Skeletal muscle cell (primary cell): ENCODE results near the gene THEM4.
"Not testable (repeated sequence)": the region's sequence is repeated elsewhere in the genome, so short reads cannot be mapped to it uniquely, and the experiment has no call there.

ENCODE experiments used
- DNase-seq: peaks from one replicate; pipeline ENCODE4 v3.0.0-alpha.2; 2010; ENCODE audit warnings: low read depth
- H3K4me3 ChIP-seq: 2 replicates; pipeline ENCODE4 v1.5.1; 2011; ENCODE audit warnings: low read depth, mild to moderate bottlenecking, control low read depth, low read length, moderate library complexity

THEM4 gene

DNA sequence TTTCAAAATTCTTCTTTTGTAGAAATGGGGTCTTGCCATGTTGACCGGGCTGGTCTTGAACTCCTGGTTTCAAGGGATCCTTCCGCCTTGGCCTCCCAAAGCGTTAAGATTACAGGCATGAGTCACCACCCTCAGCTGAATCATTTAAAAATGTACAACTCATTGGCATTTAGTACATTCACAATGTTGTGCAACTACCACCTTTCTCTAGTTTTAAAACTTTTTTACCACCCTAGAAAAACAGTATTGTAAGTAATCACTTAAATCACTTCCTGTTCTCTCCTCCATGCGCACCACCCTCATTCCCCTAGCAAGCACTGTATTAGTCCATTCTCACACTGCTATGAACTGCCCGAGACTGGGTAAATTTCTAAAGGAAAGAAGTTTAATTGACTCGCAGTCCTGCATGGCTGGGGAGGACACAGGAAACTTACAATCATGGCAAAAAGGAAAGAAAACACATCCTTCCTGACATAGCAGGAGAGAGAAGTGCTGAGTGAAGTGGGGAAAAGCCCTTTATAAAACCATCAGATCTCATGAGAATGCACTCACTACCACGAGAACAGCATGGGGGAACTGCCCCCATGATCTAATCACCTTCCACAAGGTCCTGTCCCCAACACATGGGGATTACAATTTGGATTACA lies 41.4 kb downstream of the THEM4 start:
- DNase-seq, result peak; percentile 65

DNA sequence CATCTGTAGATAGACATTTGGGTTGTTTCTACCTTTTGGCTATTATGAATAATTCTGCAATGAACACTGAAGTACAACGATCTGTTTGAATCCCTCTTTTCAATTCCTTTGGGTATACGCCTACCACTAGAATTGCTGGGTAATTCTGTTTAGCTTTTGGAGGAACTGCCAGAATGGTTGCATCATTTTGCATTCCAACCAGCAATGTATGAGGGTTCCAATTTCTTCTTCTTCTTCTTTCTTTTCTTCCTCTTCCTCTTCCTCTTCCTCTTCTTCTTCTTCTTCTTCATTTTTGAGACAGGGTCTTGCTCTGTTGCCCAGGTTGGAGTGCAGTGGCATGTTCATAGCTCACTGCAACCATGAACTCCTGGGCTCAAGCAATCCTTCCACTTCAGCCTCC lies 42.0 kb downstream of the THEM4 start:
- H3K4me3 ChIP-seq, result no peak overlapping the region
- peak; percentile 28 for DNase-seq

More for the DNA sequence above, 41.4 kb downstream of the THEM4 start:
- H3K4me3 ChIP-seq, result no peak overlapping the region

DNA sequence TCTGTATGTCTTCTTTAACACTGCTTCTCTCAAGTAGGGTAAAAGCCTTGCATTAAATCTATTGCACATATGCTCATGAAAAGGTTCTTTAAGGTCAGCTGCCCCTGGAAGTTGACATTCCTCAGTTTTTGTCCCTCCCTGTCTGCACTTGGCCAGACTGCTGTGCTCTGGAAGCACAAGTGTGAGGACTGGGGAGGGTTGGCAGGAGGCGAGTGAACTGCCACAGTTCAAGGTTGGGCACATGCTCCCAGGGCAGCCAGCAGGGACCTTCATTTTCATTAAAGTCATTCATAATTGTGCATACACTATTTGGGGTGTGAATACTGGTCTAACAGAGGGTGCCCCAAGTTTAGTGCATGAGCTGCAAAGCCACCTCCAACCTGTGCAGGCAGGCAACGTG lies 44.9 kb downstream of the THEM4 start:
- no peak for DNase-seq
- no peak overlapping the region for H3K4me3 ChIP-seq

DNA sequence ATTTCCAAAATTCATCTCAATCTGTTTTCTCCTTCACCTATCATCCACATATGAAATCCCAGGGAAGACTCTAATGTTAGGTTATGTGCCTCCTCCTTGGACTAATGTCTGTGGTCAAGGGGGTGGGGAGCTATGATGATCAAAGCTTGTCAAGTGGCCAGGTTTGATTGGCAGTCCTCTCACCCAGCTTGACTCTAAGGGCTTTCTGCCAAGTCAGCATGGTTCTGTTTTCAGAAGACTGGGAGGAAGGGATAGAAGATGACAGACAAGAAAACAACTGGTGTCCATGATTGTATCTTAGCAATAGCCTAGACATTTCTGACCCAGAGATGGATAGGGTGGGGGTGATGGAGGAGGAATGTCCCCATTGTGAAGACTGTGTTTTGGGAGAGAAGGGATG lies 46.7 kb downstream of the THEM4 start:
- no peak overlapping the region for H3K4me3 ChIP-seq
- no peak for DNase-seq

DNA sequence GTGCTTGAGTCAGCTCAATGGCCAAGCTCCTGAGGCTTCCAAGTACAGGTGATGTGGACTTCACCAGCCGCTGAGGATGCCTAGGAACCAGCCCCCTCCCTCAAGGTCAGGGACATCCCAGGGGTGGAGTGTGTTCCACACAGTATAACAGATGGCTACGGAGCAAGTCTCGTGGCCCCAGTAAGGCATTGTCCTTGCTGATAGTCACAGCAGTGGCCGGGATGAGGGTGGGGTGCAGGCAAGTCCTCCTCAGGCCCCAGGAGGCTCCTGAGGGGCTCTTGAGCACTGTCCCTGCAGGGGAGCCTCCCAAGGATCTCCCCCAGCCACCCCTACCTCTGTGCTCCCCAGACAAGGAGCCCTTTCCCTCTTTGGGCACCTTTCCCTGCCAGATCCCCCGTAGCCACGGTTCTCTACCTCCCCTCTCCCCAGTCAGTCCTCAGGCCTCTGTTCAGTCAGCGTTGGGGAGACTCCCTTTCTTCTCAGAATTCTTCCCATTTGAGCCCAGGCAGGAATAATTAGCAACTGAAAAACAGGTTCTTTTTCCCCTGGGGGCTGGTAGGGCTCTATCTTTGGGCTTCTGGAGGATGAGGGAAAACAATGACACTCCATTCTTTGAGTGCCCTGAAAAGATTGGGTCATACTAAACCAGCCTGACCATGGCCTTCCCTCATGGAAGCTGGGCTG lies 48.7 kb downstream of the THEM4 start:
- DNase-seq, result no peak
- no peak overlapping the region for H3K4me3 ChIP-seq

DNA sequence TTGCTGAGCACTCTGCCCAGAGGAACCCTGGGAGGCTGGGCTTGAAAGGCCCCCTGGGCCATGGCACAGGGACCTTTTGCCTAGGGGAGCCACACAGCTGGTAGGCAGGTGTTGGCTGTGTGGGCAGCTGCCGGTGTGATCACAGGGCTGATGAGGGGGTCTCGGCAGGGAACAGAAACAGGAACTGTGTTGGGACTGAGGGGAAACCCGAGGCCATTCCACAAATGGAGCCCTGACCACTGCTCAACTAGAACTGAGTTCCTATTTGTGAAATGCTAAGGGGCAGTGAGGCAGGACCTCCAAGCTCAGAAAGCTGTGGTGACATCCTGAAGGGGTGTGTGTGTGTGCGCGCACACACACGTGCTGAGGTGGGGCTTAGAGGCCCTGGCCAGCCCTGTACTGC lies 49.4 kb downstream of the THEM4 start:
- no peak overlapping the region for H3K4me3 ChIP-seq
- no peak for DNase-seq

DNA sequence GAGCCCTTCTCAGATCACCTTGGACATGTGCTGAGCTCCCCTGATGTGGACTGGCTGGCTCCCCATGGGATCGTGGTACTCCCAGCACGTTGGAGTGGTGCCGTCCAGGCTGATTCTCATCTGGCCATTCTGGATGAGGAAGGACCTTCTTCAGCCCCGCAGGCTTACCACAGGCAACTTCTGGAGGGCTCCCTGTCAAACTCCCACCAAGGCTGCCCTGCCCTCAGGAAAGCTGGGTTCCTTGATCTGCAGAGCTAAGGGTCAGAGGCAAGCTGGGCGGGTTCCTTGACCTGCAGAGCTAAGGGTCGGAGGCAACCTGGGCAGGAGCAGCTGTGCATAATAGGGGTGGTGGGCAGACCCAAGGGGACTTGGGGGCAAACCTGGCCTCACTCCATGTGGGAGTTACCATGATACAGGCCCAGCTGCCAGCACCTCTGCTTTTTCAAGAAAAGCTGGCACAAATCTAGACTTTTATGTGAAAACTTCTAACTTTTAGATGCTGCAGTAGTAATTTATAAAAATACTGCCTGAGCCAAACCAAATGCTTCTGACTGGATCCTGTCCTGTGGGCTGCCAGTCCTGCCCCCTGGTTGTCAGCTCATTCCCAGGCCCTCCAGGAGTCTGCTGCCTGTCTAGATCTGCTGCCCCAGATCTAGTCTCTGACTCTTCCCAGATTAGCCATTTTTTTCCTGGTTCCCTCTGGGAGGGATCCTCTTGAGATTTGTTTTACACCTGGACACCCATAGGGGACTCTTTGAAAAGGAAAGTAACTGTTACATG lies 50.2 kb downstream of the THEM4 start:
- no peak for DNase-seq
- H3K4me3 ChIP-seq, result no peak overlapping the region

DNA sequence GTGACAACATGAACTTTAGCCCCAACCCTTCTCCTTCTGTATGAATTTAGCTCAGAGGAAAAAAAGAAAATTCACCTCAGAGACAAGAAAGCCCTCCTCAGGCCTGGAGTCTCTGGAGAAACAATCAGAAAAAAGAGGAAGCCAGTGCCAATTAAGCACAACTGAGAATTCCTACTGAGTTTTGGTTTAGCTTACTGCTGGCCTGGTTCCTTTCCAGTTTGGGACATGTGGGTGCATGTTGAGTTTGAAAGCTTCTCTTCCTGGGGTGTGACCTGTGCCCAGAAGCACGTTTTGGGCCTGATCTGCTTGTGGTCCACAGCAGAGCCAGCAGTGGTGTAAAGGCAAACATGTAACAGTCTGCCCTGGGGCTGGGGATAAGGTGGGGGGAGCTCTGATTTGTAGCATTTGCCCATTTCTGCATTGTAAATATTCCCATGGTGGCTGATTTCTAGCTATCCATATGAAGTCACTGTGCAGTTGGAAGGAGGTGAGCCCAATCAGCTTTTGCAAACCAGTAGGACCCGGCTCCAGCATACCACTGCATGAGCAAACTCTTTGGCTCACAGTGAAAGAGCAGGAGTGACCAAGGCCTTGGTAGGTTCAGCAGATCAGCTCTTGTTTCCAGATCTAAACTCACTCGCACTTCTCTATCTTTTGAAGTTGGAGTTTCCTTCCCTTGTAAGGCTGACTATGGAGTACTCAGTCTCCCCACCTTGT lies 51.1 kb downstream of the THEM4 start:
- no peak for DNase-seq
- no peak overlapping the region for H3K4me3 ChIP-seq

DNA sequence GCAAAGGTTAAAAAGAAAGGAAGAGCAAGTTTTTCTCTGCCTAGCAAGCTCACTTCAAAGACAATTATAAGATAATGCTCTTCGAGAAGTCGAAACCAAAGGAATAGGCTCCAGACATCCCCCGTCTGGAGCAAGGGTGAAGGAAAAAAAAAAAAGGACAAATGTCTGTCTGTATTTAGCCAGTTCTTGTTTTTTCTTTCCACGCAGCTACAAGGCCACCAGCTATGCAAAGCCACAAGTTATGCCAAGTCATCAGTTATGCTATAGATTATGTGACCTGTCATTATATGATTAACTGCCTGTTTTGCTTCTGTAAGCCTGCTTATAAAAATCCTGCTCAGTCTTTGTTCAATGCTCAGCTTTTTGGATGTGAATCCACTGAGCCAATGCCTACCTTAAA lies 53.4 kb downstream of the THEM4 start:
- DNase-seq, result no peak
- H3K4me3 ChIP-seq, result no peak overlapping the region

DNA sequence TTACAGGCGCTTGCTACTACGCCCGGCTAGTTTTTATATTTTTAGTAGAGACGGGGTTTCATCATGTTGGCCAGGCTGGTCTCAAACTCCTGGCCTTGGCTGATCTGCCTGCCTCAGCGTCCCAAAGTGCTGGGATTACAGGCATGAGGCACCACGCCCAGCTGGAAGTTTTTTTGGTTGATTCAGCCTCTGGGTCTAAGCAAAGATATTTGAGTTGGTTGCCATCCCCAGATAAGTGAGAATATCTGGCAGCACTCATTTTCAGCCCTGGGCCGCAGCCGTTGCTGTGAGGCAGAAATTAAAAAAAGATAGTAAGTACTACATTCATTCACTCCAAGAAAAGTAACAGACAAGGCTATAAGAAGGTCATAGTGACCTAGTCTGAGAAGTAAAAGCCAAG lies 53.8 kb downstream of the THEM4 start:
- not testable (repeated sequence) for DNase-seq, H3K4me3 ChIP-seq

DNA sequence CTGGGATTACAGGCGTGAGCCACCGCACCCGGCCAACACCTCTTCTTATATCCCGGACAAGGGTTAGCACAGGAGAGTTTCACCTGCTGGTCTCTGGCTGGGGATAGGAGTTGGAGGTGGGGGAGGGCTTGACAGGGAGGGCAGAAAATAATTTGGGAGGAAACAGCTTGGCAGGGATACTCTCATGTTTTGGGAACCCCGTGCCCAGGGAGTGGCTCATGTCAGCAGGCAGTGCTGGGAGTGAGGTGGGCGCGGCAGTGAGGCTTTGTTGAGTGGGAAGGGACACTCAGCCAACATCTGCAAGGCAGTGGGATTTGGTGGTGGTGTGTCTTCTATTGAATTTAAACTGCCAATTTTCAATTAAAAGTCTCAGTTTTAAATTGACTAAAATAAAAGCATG lies 54.7 kb downstream of the THEM4 start:
- no peak overlapping the region for H3K4me3 ChIP-seq
- DNase-seq, result no peak

DNA sequence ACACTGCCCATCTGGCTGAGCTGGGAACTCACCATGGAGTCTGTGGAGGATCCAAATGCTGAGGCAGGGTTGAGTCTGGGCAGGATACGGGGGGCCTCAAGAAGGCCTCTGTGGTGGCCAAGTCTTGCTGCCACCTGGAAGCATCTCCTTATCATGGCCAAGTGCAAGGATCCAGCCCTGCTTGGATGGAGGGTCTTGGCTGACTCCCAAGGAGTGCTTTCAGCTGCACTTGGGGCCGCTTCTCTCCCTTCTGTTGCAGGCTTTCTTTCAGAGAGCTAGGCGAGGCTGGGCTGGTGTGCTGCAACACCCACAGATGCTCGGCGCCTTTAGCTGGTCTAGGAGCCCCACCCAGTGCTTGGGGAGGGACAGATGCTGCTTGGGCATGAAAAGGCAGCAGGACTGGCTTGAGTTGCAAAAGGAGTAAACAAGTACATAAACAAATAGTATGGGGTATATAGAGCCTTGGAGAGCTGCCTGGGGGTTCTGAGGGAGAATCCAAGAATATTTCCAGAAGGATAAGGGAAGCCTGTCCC lies 55.8 kb downstream of the THEM4 start, which contains the start of gene THEM5:
THEM5 (minus strand) TSS at position 302 of the 533 bp plus-strand sequence; CDS start at position 155, 147 bp downstream.
- no peak within 1 kb of the TSS for H3K4me3 ChIP-seq
- no peak for DNase-seq

DNA sequence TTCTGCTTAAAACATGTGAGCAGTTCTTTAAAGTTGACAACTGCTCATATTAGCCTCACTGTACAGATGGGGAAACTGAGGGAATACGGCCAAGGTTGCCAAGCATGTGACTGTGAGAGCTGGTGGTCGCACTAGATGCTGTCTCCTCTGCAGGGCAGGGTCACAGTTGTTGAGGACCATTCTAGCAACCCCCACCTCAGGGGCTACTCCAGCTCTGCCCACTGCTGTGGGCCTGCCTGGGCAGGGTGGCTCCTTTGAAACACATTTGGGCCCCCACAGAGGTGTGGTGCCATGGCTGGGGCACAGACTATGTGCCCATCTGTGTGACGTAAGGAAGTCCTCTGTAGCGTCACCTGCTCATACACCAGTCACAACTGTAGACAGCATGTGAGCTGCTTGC lies 56.6 kb downstream of the THEM4 start:
- no peak overlapping the region for H3K4me3 ChIP-seq
- no peak for DNase-seq

DNA sequence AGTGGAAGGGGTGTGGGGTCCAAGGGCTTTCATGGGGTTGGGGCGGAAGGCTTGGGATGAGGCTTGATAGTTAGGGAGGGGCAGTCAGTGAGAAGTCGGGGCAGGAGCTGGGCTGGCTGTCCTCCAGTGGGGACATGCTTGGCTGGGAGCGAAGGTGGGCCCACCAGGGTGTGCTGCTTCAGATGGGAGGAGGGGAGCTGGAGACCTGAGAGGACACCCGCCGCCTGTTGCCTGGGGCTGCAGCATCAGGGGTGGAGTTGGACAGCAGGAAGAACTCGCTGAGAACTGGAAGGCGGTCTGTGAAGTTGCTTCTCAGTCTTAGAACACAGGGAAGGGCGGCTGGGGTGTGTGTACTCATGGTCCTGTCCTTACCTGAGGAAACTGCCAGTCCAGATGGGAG lies 57.4 kb downstream of the THEM4 start:
- no peak for DNase-seq
- H3K4me3 ChIP-seq, result no peak overlapping the region

DNA sequence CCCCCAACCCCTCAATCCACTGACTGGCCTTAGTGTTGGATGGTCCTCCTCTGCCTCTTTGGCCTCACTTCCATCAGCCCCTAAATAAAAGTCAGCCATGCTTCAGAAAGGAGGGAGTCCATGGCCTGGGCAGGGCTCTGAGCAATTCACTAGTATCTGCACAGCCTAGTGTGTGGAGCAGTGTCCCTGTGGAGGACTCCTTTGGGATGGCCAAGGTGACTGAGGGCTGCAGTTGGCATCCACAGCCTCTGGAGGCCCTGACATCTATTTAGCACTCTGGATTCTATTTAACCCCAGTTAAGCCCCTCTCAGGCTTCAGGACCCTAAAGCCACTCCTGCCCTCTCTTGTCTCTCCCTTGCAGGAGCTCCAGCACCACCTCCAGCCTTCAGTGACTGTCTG lies 59.4 kb downstream of the THEM4 start:
- no peak for DNase-seq
- H3K4me3 ChIP-seq, result no peak overlapping the region

DNA sequence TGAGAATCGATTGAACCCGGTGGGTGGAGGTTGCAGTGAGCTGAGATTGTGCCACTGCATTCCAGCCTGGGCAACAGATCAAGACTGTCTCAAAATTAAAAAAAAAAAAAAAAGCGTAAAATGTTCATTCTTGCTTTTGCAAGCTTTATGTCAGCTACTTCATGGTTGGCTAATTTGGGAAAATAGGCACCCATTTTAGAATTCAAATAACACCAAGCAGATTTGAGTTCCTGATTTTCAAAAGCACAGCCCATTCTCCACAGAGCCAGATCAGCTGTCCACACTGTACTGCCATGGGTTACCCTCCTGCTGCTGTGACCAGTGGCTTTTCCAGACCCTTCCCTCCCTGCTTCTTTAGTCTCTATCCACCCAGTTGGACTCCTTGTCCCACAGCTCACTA lies 60.2 kb downstream of the THEM4 start:
- no peak overlapping the region for H3K4me3 ChIP-seq
- no peak for DNase-seq

DNA sequence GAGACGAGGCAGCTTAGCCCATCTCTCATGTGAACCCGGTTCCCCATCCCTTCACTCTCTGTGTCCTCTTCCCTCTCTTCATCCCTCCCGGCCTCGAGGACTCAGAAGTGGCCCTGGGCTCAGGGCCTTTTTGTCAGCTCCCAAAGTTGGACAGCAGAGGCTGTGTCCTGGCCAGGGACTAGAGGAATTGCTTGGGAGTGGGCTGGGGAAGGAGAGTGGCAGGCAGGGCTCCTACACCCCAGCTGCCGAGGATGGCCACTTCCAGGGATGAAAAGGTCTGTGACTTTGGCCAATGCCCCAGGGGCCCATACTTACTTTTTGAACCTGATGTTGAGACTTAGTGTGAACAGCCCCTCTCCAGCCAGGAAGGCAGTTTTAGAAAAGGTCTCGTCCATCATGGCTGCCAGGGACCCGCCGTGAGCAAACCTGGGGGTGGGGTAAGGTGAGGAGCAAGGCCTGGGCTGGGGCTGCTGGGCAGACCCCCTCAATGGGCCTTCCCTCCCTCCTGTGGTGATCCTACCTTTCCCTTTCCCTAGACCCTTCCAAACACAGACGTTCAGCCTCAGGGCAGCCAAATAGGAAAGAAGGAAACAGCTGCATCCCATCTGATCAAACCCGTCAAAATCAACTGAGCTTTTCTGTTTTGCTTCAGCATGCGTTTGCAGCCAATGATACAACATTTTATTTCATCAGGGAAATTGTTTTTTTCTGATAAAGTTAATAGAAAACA lies 61.3 kb downstream of the THEM4 start:
- H3K4me3 ChIP-seq, result no peak overlapping the region
- no peak for DNase-seq

DNA sequence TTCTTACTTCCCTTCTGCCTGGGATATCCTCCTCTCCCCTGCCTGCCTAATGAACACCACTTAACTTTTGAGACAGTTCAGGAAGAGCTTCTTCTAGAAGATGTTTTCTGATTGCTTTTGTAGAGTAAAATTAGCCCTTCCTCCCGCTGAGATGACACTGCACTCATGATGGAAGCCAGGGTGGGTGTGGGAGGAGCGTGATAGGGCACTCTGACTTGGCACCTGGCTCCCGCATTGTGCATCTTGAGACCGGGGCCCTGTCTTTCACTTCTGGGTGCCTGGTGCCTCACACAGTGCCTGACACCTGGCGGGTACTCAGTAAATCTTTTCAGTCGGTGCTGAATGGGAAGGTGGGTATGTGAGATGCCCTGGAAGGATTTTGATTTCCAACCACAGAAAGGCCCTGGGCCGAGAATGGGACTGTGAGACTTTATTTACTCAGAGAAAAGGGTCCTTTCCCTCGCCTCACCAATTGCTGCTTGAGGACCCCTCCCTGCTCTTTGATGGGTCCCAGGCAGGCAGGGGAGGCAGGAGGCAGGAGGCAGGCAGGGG lies 62.5 kb downstream of the THEM4 start:
- DNase-seq, result no peak
- no peak overlapping the region for H3K4me3 ChIP-seq

DNA sequence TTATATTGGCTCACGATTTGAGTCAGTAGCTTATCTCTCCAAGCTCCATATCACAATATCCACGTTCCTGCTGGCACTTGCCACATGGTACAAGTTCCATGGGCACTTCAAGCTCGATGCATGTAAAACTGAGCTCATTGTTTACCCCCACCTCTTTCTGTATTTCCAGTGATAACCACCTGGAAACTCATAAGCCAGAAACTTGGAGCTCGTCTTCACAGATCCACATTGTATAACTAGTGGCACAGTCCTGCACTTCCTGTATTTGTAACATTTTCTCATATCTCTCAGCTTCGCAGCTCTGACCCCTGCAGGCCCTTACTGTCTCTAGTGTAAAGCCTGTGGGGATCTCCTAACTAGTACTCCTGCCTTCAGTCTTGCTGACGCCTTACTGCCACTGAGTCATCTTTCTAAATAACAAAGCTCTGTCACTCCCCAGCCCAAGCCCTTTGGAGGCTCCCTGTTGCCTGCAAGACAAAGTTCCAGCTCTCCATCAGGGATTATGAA lies 63.2 kb downstream of the THEM4 start:
- H3K4me3 ChIP-seq, result no peak overlapping the region
- peak; percentile 17 for DNase-seq
